Breast epithelium (tissue), 3 donors: Measurements from ENCODE around the gene NBAS.

Experiments used
- CTCF ChIP-seq, 3 donors: fragments of 450-650 bp; IDR thresholded peaks; one replicate each; pipeline ENCODE4 v1.5.1; 2016 to 2017; ENCODE audit warnings: antibody characterized with exemption in 3 of 3, mild to moderate bottlenecking in 3 of 3, moderate library complexity in 3 of 3
- POLR2A ChIP-seq: fragments of 450-650 bp; IDR thresholded peaks from one replicate; pipeline ENCODE4 v1.6.1; 2016; ENCODE audit warnings: antibody characterized with exemption, mild to moderate bottlenecking, moderate library complexity
- POLR2AphosphoS5 ChIP-seq, 3 donors: sonication (generic); formaldehyde crosslinking; IDR thresholded peaks; one replicate each; pipeline ENCODE4 v1.6.1; 2017; ENCODE audit warnings: antibody characterized with exemption in 3 of 3

- TF ChIP-seq POLR2A (no peak), CTCF (IDR thresholded peaks at IDR 0.05) (no peak), POLR2AphosphoS5 (IDR thresholded peaks at IDR 0.05) (no peak)
Observed at GRCh38 chr2:15155959-15156574, 405.1 kb downstream of the NBAS start.
